ENCODE data around the gene UGGT1. TPM values are rescaled to one million over a fixed set of nuclear protein-coding genes. Genes with fewer than 3 reads are reported as not detected.

Gene UGGT1
- total RNA-seq, 1 donor from 2014 or later, result 68.0 TPM

- peak; percentile 78 for DNase-seq (ENCODE audit: low read depth)
- Histone ChIP-seq H2AFZ (ENCODE audit: low read depth, low read length) (no peak overlapping the region), H3K4me1 (ENCODE audit: insufficient read depth, low read length) (no peaks in the 10 kb centered on the region), H3K79me2 (ENCODE audit: insufficient read depth, low read length) (no peaks in the 10 kb centered on the region), H3K36me3 (ENCODE audit: insufficient read depth, low read length) (peaks cover 46% of the 10 kb centered on the region), H3K4me2 (ENCODE audit: low read length) (no peak overlapping the region), H3K27me3 (ENCODE audit: insufficient read depth, low read length) (no peaks in the 10 kb centered on the region), H3K9me3 (ENCODE audit: insufficient read depth, low read depth, low read length) (no peaks in the 10 kb centered on the region), H3K4me3 (ENCODE audit: insufficient read depth, low read depth, low read length) (no peak overlapping the region), H4K20me1 (ENCODE audit: insufficient read depth, low read length) (peaks cover 11% of the 10 kb centered on the region), H3K9ac (ENCODE audit: low read length) (no peak overlapping the region), H3K27ac (ENCODE audit: low read depth, low read length) (no peak overlapping the region)
- Mint-ChIP-seq H3K4me3 (ENCODE audit: unreplicated experiment) (no peak overlapping the region), H3K36me3 (ENCODE audit: low read depth, unreplicated experiment) (peaks cover 16% of the 10 kb centered on the region), H3K9me3 (ENCODE audit: unreplicated experiment) (no peaks in the 10 kb centered on the region), H3K27me3 (ENCODE audit: low read depth, unreplicated experiment) (no peaks in the 10 kb centered on the region), H3K27ac (ENCODE audit: unreplicated experiment) (no peak overlapping the region), H3K4me1 (ENCODE audit: low read depth, unreplicated experiment) (no peaks in the 10 kb centered on the region)
- TF ChIP-seq, protein P1, sequence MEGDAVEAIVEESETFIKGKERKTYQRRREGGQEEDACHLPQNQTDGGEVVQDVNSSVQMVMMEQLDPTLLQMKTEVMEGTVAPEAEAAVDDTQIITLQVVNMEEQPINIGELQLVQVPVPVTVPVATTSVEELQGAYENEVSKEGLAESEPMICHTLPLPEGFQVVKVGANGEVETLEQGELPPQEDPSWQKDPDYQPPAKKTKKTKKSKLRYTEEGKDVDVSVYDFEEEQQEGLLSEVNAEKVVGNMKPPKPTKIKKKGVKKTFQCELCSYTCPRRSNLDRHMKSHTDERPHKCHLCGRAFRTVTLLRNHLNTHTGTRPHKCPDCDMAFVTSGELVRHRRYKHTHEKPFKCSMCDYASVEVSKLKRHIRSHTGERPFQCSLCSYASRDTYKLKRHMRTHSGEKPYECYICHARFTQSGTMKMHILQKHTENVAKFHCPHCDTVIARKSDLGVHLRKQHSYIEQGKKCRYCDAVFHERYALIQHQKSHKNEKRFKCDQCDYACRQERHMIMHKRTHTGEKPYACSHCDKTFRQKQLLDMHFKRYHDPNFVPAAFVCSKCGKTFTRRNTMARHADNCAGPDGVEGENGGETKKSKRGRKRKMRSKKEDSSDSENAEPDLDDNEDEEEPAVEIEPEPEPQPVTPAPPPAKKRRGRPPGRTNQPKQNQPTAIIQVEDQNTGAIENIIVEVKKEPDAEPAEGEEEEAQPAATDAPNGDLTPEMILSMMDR (IDR thresholded peaks at IDR 0.05; ENCODE audit: insufficient read depth, low read depth, low read length), result no peak
- no peak for TF ChIP-seq EZH2 (IDR thresholded peaks at IDR 0.05; ENCODE audit: insufficient read depth, low read length)
- FAIRE-seq, result no peak
Observed at GRCh38 chr2:128134573-128134972, 43.6 kb downstream of the UGGT1 start.

- DNase-seq (ENCODE audit: low read depth) (no peak), FAIRE-seq (no peak)
- Mint-ChIP-seq H3K9me3 (ENCODE audit: unreplicated experiment) (no peaks in the 10 kb centered on the region), H3K4me1 (ENCODE audit: low read depth, unreplicated experiment) (no peaks in the 10 kb centered on the region), H3K4me3 (ENCODE audit: unreplicated experiment) (no peak overlapping the region), H3K27ac (ENCODE audit: unreplicated experiment) (no peak overlapping the region), H3K27me3 (ENCODE audit: low read depth, unreplicated experiment) (no peaks in the 10 kb centered on the region), H3K36me3 (ENCODE audit: low read depth, unreplicated experiment) (peaks cover 14% of the 10 kb centered on the region)
- Histone ChIP-seq H2AFZ (ENCODE audit: low read depth, low read length) (no peak overlapping the region), H3K36me3 (ENCODE audit: insufficient read depth, low read length) (peaks cover 47% of the 10 kb centered on the region), H3K4me1 (ENCODE audit: insufficient read depth, low read length) (no peaks in the 10 kb centered on the region), H3K27me3 (ENCODE audit: insufficient read depth, low read length) (no peaks in the 10 kb centered on the region), H4K20me1 (ENCODE audit: insufficient read depth, low read length) (peaks cover 11% of the 10 kb centered on the region), H3K4me2 (ENCODE audit: low read length) (no peak overlapping the region), H3K9me3 (ENCODE audit: insufficient read depth, low read depth, low read length) (no peaks in the 10 kb centered on the region), H3K4me3 (ENCODE audit: insufficient read depth, low read depth, low read length) (no peak overlapping the region), H3K9ac (ENCODE audit: low read length) (no peak overlapping the region), H3K79me2 (ENCODE audit: insufficient read depth, low read length) (no peaks in the 10 kb centered on the region), H3K27ac (ENCODE audit: low read depth, low read length) (no peak overlapping the region)
- no peak for TF ChIP-seq EZH2 (IDR thresholded peaks at IDR 0.05; ENCODE audit: insufficient read depth, low read length)
- TF ChIP-seq, protein P1 (IDR thresholded peaks at IDR 0.05; ENCODE audit: insufficient read depth, low read depth, low read length), result no peak
Observed at GRCh38 chr2:128137094-128137616, 46.2 kb downstream of the UGGT1 start.

DNA sequence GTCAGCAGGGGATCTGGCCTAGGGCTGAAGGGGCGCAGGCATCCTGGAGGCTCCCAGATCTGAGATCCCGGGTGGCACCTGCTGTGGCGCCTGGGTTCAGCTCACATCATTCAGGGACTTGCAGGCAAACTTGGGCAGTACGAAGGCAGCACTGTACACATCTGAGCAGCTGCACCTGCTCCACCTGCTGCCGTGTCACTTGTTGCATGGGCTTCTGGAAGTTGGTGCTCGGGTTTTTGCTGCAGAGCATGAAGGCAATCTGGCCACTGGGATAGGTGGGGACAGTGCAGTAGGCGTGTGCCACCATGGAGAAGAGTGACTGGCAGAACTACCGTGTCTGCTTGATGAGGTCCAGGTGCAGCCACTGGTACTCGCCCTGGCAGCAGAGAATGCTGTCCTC lies 48.6 kb downstream of the UGGT1 start:
- H3K79me2 ChIP-seq (ENCODE audit: insufficient read depth, low read length), result peaks cover under 1% of the 10 kb centered on the region
- H3K4me3 Mint-ChIP-seq (ENCODE audit: unreplicated experiment), result no peak overlapping the region
- H3K27ac Mint-ChIP-seq (ENCODE audit: unreplicated experiment), result no peak overlapping the region
- no peaks in the 10 kb centered on the region for H3K27me3 Mint-ChIP-seq (ENCODE audit: low read depth, unreplicated experiment)
- no peaks in the 10 kb centered on the region for H3K27me3 ChIP-seq (ENCODE audit: insufficient read depth, low read length)
- no peaks in the 10 kb centered on the region for H3K4me1 Mint-ChIP-seq (ENCODE audit: low read depth, unreplicated experiment)
- no peaks in the 10 kb centered on the region for H3K9me3 Mint-ChIP-seq (ENCODE audit: unreplicated experiment)
- H2AFZ ChIP-seq (ENCODE audit: low read depth, low read length), result no peak overlapping the region
- FAIRE-seq (no peak), DNase-seq (ENCODE audit: low read depth) (no peak)
- TF ChIP-seq EZH2 (IDR thresholded peaks at IDR 0.05; ENCODE audit: insufficient read depth, low read length), result no peak
- TF ChIP-seq, protein P1 (IDR thresholded peaks at IDR 0.05; ENCODE audit: insufficient read depth, low read depth, low read length), result no peak
- H3K4me2 ChIP-seq (ENCODE audit: low read length), result no peak overlapping the region
- H3K4me3 ChIP-seq (ENCODE audit: insufficient read depth, low read depth, low read length), result no peak overlapping the region
- no peaks in the 10 kb centered on the region for H3K9me3 ChIP-seq (ENCODE audit: insufficient read depth, low read depth, low read length)
- no peak overlapping the region for H3K9ac ChIP-seq (ENCODE audit: low read length)
- H3K27ac ChIP-seq (ENCODE audit: low read depth, low read length), result no peak overlapping the region
- peaks cover 11% of the 10 kb centered on the region for H4K20me1 ChIP-seq (ENCODE audit: insufficient read depth, low read length)
- H3K36me3 Mint-ChIP-seq (ENCODE audit: low read depth, unreplicated experiment), result peaks cover 12% of the 10 kb centered on the region
- no peaks in the 10 kb centered on the region for H3K4me1 ChIP-seq (ENCODE audit: insufficient read depth, low read length)
- peaks cover 46% of the 10 kb centered on the region for H3K36me3 ChIP-seq (ENCODE audit: insufficient read depth, low read length)
